Tibial nerve (tissue), 3 donors: ENCODE measurements around the gene CUX1.

Source experiments
- CTCF ChIP-seq, 5 experiments: fragments of 200-600 bp in 3 of 5; fragments of 450-650 bp in 2 of 5; sonication (generic) in 3 of 5; IDR thresholded peaks; one replicate each; pipeline ENCODE4 v1.5.1; 2016 to 2019; ENCODE audit warnings: antibody characterized with exemption in 5 of 5, mild to moderate bottlenecking in 3 of 5, moderate library complexity in 2 of 5
- POLR2A ChIP-seq, 2 donors: fragments of 450-650 bp; IDR thresholded peaks; one replicate each; pipeline ENCODE4 v1.6.1; 2017; ENCODE audit warnings: antibody characterized with exemption in 2 of 2, mild to moderate bottlenecking in 2 of 2, moderate library complexity in 2 of 2

- TF ChIP-seq POLR2A (IDR thresholded peaks at IDR 0.05): no peak
- no peak for TF ChIP-seq CTCF (IDR thresholded peaks at IDR 0.05)
Measured at GRCh38 chr7:102320181-102320580, 502.8 kb downstream of the CUX1 start.
